ENCODE data around the gene PLD5.

Gene PLD5

GRCh38 chr1:242178436-242178835, 346.1 kb downstream of the PLD5 start:
- no peak for TF ChIP-seq CTCF (IDR thresholded peaks at IDR 0.05; ENCODE audit: extremely low read depth, insufficient read depth, missing control alignments)
- in situ Hi-C loops (cut with MboI; ENCODE audit: low pct_unique_long_range_greater_than_20kb, low sequenced_read_pairs, unreplicated experiment), result no loop called here

GRCh38 chr1:242162140-242162539, 362.4 kb downstream of the PLD5 start:
- TF ChIP-seq CTCF (IDR thresholded peaks at IDR 0.05; ENCODE audit: extremely low read depth, insufficient read depth, missing control alignments), result no peak
- in situ Hi-C loops (cut with MboI; ENCODE audit: low pct_unique_long_range_greater_than_20kb, low sequenced_read_pairs, unreplicated experiment), result no loop called here
- DNase-seq (ENCODE audit: low spot score), result no peak

More at GRCh38 chr1:242178436-242178835, 346.1 kb downstream of the PLD5 start:
- no peak for DNase-seq (ENCODE audit: low spot score)

- no peak for DNase-seq (ENCODE audit: low spot score)
- in situ Hi-C loops (cut with MboI; ENCODE audit: low pct_unique_long_range_greater_than_20kb, low sequenced_read_pairs, unreplicated experiment), result no loop called here
- TF ChIP-seq CTCF (IDR thresholded peaks at IDR 0.05; ENCODE audit: extremely low read depth, insufficient read depth, missing control alignments), result no peak
Observed at GRCh38 chr1:242147096-242147976, 377.2 kb downstream of the PLD5 start.

GRCh38 chr1:242146652-242147051, 377.8 kb downstream of the PLD5 start:
- DNase-seq (ENCODE audit: low spot score), result no peak
- TF ChIP-seq CTCF (IDR thresholded peaks at IDR 0.05; ENCODE audit: extremely low read depth, insufficient read depth, missing control alignments), result no peak
- in situ Hi-C loops (cut with MboI; ENCODE audit: low pct_unique_long_range_greater_than_20kb, low sequenced_read_pairs, unreplicated experiment), result no loop called here

GRCh38 chr1:242140836-242141235, 383.7 kb downstream of the PLD5 start:
- in situ Hi-C loops (cut with MboI; ENCODE audit: low pct_unique_long_range_greater_than_20kb, low sequenced_read_pairs, unreplicated experiment), result no loop called here
- no peak for DNase-seq (ENCODE audit: low spot score)
- TF ChIP-seq CTCF (IDR thresholded peaks at IDR 0.05; ENCODE audit: extremely low read depth, insufficient read depth, missing control alignments), result no peak

GRCh38 chr1:242139986-242140385, 384.5 kb downstream of the PLD5 start:
- no peak for DNase-seq (ENCODE audit: low spot score)
- no peak for TF ChIP-seq CTCF (IDR thresholded peaks at IDR 0.05; ENCODE audit: extremely low read depth, insufficient read depth, missing control alignments)
- in situ Hi-C loops (cut with MboI; ENCODE audit: low pct_unique_long_range_greater_than_20kb, low sequenced_read_pairs, unreplicated experiment), result no loop called here

All from GM13977 (cell line).